K562 (cell line): ENCODE data around the gene SLC27A4. TPM values are rescaled to one million over a fixed set of nuclear protein-coding genes. Genes with fewer than 3 reads are reported as not detected.
A peak's percentile ranks its signal among the peaks of the same experiment; 100 is the strongest.

ENCODE experiments used
- ELF2 ChIP-seq: fragments of 250-450 bp; sonication (Bioruptor Pico); IDR thresholded peaks from 2 replicates; pipeline ENCODE4 v1.5.0; 2021; ENCODE audit warnings: mild to moderate bottlenecking
- FOXK2 ChIP-seq, 2 experiments: fragments of 450-650 bp; IDR thresholded peaks in 1 of 2; conservative IDR thresholded peaks in 1 of 2; 2 replicates each; pipeline ENCODE4 v1.6.1; 2016; ENCODE audit warnings: low read depth in 2 of 2, mild to moderate bottlenecking in 1 of 2
- HDAC2 ChIP-seq: fragments of 450-650 bp; IDR thresholded peaks from 2 replicates; pipeline ENCODE4 v1.6.1; 2016; ENCODE audit warnings: mild to moderate bottlenecking
- HMBOX1 ChIP-seq: sonication (generic); IDR thresholded peaks from 2 replicates; pipeline ENCODE4 v1.6.1; 2016
- HSF4 ChIP-seq: fragments of 250-450 bp; sonication (Bioruptor Pico); IDR thresholded peaks from 2 replicates; pipeline ENCODE4 v2.1.2; 2022; ENCODE audit warnings: mild to moderate bottlenecking, moderate library complexity, borderline replicate concordance
- ID3 ChIP-seq, 2 experiments: fragments of 250-450 bp in 1 of 2; fragments of 450-650 bp in 1 of 2; sonication (Bioruptor Pico) in 1 of 2; IDR thresholded peaks; 2 replicates each; pipeline versions ENCODE4 v1.6.1 to v1.8.0; 2016 to 2021; ENCODE audit warnings: mild to moderate bottlenecking in 2 of 2, moderate library complexity in 2 of 2, missing compliant biosample characterization in 1 of 2, missing genetic modification characterization in 1 of 2
- ILF3 ChIP-seq: fragments of 450-650 bp; IDR thresholded peaks from 2 replicates; pipeline ENCODE4 v1.6.1; 2018; ENCODE audit warnings: antibody characterized with exemption, mild to moderate bottlenecking, moderate library complexity, borderline replicate concordance
- KLF16 ChIP-seq: IDR thresholded peaks from 2 replicates; pipeline ENCODE4 v1.6.1; 2016; ENCODE audit warnings: antibody characterized with exemption
- LCOR ChIP-seq: sonication (generic); formaldehyde crosslinking; IDR thresholded peaks from 2 replicates; pipeline ENCODE4 v1.8.0; 2022; ENCODE audit warnings: mild to moderate bottlenecking, missing genetic modification reagents
- NFE2 ChIP-seq: IDR thresholded peaks from 2 replicates; pipeline ENCODE4 v1.6.1; 2014; ENCODE audit warnings: antibody characterized with exemption, low read depth
- NRF1 ChIP-seq, 2 experiments: fragments of 450-650 bp; IDR thresholded peaks in 1 of 2; conservative IDR thresholded peaks in 1 of 2; 2 replicates each; pipeline ENCODE4 v1.6.1; 2014; ENCODE audit warnings: mild to moderate bottlenecking in 2 of 2
- PTBP1 ChIP-seq: fragments of 200-400 bp; formaldehyde crosslinking; IDR thresholded peaks from 2 replicates; pipeline ENCODE4 v1.6.1; 2017; ENCODE audit warnings: low read depth, low read length
- RB1 ChIP-seq: fragments of 450-650 bp; IDR thresholded peaks from 2 replicates; pipeline ENCODE4 v1.6.1; 2017; ENCODE audit warnings: low read depth, mild to moderate bottlenecking
- RBM39 ChIP-seq: fragments of 200-400 bp; formaldehyde crosslinking; optimal IDR thresholded peaks from 2 replicates; pipeline ENCODE3; 2018; ENCODE audit warnings: low read depth, low read length
- SMAD1 ChIP-seq: fragments of 150-350 bp; IDR thresholded peaks from 2 replicates; pipeline ENCODE4 v1.6.1; 2014; ENCODE audit warnings: low read length, low read depth; ENCODE audit not compliant: partially characterized antibody
- SP2 ChIP-seq: IDR thresholded peaks from 2 replicates; pipeline ENCODE4 v1.6.1; 2011; ENCODE audit warnings: mild to moderate bottlenecking, low read depth, low read length, moderate library complexity; ENCODE audit not compliant: poor library complexity, severe bottlenecking; ENCODE audit errors: extremely low read depth
- TGIF2 ChIP-seq: sonication (generic); formaldehyde crosslinking; IDR thresholded peaks from 2 replicates; pipeline ENCODE4 v1.8.1; 2022; ENCODE audit warnings: mild to moderate bottlenecking, missing genetic modification reagents, moderate library complexity
- ZBED1 ChIP-seq: IDR thresholded peaks from 2 replicates; pipeline ENCODE4 v1.6.1; 2014
- ZNF212 ChIP-seq: fragments of 450-650 bp; formaldehyde crosslinking; IDR thresholded peaks from 2 replicates; pipeline ENCODE4 v1.4.0; 2020; ENCODE audit warnings: mild to moderate bottlenecking
- ZNF232 ChIP-seq: sonication (generic); formaldehyde crosslinking; IDR thresholded peaks from 2 replicates; pipeline ENCODE4 v1.8.0; 2022; ENCODE audit warnings: mild to moderate bottlenecking, missing genetic modification reagents
- ZNF277 ChIP-seq: fragments of 250-450 bp; sonication (Bioruptor Pico); IDR thresholded peaks from 2 replicates; pipeline ENCODE4 v1.8.0; 2022; ENCODE audit warnings: inconsistent platforms, mild to moderate bottlenecking, moderate library complexity, borderline replicate concordance
- ZNF316 ChIP-seq: fragments of 450-650 bp; IDR thresholded peaks from 2 replicates; pipeline ENCODE4 v1.6.1; 2016
- ZNF589 ChIP-seq: fragments of 200-800 bp; sonication (Bioruptor generic); IDR thresholded peaks from 2 replicates; pipeline ENCODE4 v1.6.1; 2016; ENCODE audit warnings: low read depth, missing genetic modification characterization, missing compliant biosample characterization
- ZNF717 ChIP-seq: fragments of 250-450 bp; sonication (Bioruptor Pico); IDR thresholded peaks from 2 replicates; pipeline ENCODE4 v1.5.0; 2021
- polyA plus RNA-seq, 8 experiments: library from polyadenylated mRNA; depleted of rRNA in 4 of 8; stranded (reverse) in 5 of 8; unstranded in 3 of 8; fragments of >200 nt; fragmentation: Nextera tagmentation in 2 of 8; fragmentation: Illumina TruSeq in 1 of 8; extraction: Ambion mirVana in 2 of 8; extraction: Trizol in 1 of 8; gene quantifications; 2 replicates each; pipeline versions ENCODE4 v1.2.1 to v1.2.3, GENCODE V29; 2011 to 2014; ENCODE audit warnings: inconsistent platforms in 1 of 8, missing spikeins in 1 of 8
- total RNA-seq, 7 experiments: library from RNA; depleted of rRNA in 6 of 7; stranded (reverse); fragments of >200 nt in 6 of 7; fragmentation: Illumina TruSeq in 2 of 7; extraction: Trizol in 2 of 7; gene quantifications; 2 replicates each; pipeline versions ENCODE4 v1.2.1 to v1.2.3, GENCODE V29; 2011 to 2021; ENCODE audit warnings: low replicate concordance in 1 of 7

The SLC27A4 gene
- total and polyA plus RNA-seq, 9 of the 15 experiments (the other 6 are each of a cell fraction or from before 2014, with no cell fraction given), result 0.25 to 35.7 (median 14.0) TPM

GRCh38 chr9:128339761-128340690 is at the start of gene SLC27A4 (continued):
- TF ChIP-seq HMBOX1, result no peak
- no peak for TF ChIP-seq ZNF232 (CRISPR knock-in tag)
- no peak for TF ChIP-seq ID3 (CRISPR knock-in tag; IDR thresholded peaks at IDR 0.05)
- peak; percentile 88 for TF ChIP-seq ID3 (tag; IDR thresholded peaks at IDR 0.05)
- peak; percentile 95 for TF ChIP-seq HDAC2
- TF ChIP-seq TGIF2 (CRISPR knock-in tag), result no peak
- no peak for TF ChIP-seq ILF3
- TF ChIP-seq ZNF277 (CRISPR knock-in tag), result no peak
- TF ChIP-seq ZNF717 (CRISPR knock-in tag), result no peak
- TF ChIP-seq ZBED1, result peak; percentile 83
- TF ChIP-seq HSF4 (CRISPR knock-in tag), result peak; percentile 21
- TF ChIP-seq SP2, result peak; percentile 4
- TF ChIP-seq NRF1 (conservative IDR thresholded peaks at IDR 0.05 in 1 of 2, IDR thresholded peaks at IDR 0.05 in 1 of 2), result peak; percentile 87 to 90
- TF ChIP-seq ELF2 (CRISPR knock-in tag), result peak; percentile 35
- TF ChIP-seq NFE2, result no peak
- TF ChIP-seq RBM39, result peak; percentile 79
- TF ChIP-seq PTBP1, result peak; percentile 34; the same call in 1 of the 2 replicates
- TF ChIP-seq SMAD1, result peak; percentile 39
- no peak for TF ChIP-seq KLF16
- no peak for TF ChIP-seq ZNF212 (CRISPR knock-in tag)
- no peak for TF ChIP-seq LCOR (CRISPR knock-in tag)
- TF ChIP-seq RB1, result peak; percentile 98
- no peak; a peak in 2 of 4 replicates for TF ChIP-seq FOXK2 (conservative IDR thresholded peaks at IDR 0.05 in 1 of 2, IDR thresholded peaks at IDR 0.05 in 1 of 2; ENCODE audit: low read depth in 2 of 2)
- no peak for TF ChIP-seq ZNF589 (CRISPR knock-in tag)
- TF ChIP-seq ZNF316, result no peak
